ENCODE measurements around the gene ENAM.
A peak's percentile ranks its signal among the peaks of the same experiment; 100 is the strongest.
"Not testable (repeated sequence)": the region's sequence is repeated elsewhere in the genome, so short reads cannot be mapped to it uniquely, and the experiment has no call there.

The ENAM gene

DNA sequence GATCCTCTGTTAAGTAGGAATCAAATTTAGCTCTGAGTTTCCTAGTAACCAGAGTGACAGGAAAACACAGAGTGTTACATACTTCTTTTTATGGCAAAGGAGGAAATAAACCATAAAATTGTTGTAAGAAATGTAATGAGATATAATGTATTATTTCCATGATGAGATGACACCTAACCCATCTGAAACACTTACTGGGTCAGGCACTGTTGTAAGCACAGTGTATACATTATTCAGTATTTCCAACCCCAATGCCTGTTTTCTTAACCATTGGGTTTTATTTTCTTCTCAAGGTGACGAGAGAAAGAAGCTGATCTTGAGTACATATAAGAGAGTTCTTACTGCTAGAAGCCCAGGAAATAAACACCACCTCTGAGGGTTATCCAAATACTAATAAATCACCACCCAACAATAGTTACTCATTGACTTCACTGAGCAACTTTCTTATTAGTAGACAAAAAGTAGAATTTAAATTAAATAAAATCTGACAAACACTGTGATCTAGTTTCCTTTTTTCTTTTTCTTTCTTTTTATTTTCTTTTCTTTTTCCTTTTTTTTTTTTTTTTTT lies 4.2 kb upstream of the ENAM start:
- DNase-seq (ENCODE audit: low read depth in 3 of 3), result no peak

- DNase-seq (ENCODE audit: low read depth in 3 of 3), result no peak
These were observed 924 bp upstream of the ENAM start for GRCh38 chr4:70627620-70628019.

- DNase-seq (ENCODE audit: low read depth in 3 of 3), result no peak
These were observed 1.0 kb downstream of the ENAM start for GRCh38 chr4:70629469-70630090.

DNA sequence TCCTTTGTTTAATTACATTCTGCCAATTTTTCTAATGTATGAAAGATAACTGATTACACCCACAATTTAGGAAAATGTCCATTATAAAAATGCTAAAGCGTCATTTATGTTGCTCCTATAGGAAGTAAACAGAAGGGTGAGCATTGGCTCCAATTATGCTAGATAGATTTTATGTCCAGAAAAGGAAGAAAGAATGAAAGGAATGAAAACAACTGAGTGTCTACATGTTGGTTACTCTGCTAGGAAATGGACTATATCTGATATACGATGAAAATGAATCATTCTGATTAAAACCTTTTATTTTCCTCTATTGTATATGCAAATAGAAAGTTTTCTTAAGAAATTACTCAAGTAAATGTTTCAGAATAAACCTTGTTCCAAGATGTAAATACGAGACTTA lies 1.6 kb downstream of the ENAM start:
- DNase-seq (ENCODE audit: low read depth in 3 of 3), result no peak

DNA sequence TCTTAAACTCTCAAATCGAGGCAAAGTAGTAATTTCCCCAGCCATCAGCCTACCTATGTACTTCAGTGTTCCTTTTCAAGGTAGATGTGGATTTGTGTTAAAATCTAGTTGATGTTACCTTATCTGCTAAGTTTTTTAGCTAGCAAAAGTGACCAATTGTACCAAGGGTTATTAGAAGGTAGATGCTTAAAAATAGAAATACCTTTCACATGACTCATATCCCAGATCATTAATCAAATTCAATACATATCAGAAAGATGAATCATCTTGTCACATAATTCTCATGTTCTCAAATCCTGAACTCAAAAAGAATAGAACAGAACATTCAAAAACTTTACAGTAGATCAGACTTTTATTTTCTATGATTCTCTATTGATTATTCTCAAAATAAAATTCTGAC lies 3.5 kb downstream of the ENAM start:
- DNase-seq (ENCODE audit: low read depth in 3 of 3), result no peak

GRCh38 chr4:70634482-70634881 lies 5.9 kb downstream of the ENAM start:
- DNase-seq (ENCODE audit: low read depth in 3 of 3), result no peak

GRCh38 chr4:70637239-70637913 lies 8.8 kb downstream of the ENAM start:
- no peak for DNase-seq (ENCODE audit: low read depth in 3 of 3)

DNA sequence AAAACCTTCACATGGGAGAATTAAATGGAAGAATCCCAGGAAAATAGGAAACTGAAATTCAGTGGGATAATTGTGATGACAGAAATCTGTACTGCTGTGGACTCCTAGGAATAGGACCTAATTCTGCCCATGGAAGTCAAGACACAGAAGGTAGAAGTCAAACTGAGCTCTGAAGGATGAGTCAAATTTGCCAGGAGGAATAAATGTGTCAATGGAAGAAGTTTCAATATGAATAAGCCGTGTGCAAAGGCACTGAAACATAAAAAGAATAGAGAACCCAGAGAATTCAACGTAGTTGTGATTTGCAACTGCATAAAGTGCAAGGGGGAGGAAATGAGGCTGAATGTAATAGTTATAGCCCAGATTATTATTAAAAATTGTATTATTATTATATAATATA lies 11.6 kb downstream of the ENAM start:
- DNase-seq (ENCODE audit: low read depth in 3 of 3), result no peak

GRCh38 chr4:70650741-70651140 lies 22.2 kb downstream of the ENAM start:
- not testable (repeated sequence) for DNase-seq (ENCODE audit: low read depth in 3 of 3)

DNA sequence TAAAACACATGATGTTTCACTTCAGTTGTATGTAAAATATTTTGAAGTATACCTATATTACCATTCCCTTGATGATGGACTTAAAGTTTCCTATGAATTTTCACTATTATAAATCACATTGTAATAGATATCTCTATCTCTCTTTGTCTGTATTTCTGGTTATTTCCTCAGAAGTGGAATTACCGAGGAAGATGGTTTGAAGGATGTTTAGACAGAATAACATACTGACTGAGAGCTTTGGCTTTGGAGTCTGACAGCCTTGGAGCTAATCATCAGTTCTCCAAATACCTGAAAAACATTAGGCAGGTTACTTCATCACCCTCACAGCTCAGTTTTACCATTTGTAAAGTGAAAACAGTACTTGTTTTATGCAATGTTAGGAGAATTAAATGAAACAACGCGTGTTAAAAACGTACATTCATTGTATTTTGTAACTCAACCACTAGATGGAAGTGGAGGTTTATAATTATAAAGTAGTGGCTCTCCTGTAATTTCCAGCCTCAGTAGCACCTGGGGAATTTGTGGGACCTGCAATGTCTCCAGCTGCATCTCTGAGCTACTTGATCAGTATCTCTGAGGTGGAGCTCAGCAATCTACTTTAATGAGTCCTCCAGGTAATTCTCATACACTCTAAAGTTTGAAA lies 23.4 kb downstream of the ENAM start:
- DNase-seq (ENCODE audit: low read depth in 3 of 3), result no peak

DNA sequence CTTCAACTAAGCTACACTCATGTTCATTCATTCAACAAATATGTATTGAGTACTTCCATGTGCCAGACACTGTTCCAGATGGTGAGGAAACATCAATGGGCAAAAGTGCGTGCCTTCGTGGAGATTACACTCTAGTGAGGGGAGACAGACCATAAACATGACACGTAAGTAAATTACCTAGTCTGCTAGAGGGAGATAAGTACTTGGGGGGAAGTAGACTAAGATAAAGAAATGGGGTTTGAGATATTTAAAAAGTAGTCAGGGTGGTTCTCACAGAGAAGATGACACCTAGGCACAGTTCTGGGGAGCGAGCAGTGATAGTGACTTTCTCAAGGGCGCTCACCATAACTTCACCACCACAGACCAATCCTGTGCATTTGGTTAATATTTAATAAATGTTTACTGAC lies 26.1 kb downstream of the ENAM start:
- no peak for DNase-seq (ENCODE audit: low read depth in 3 of 3)

- DNase-seq (ENCODE audit: low read depth in 3 of 3), result no peak
These were observed 28.8 kb downstream of the ENAM start for GRCh38 chr4:70657326-70657725.

- no peak for DNase-seq (ENCODE audit: low read depth in 3 of 3)
These were observed 29.9 kb downstream of the ENAM start for GRCh38 chr4:70658418-70658817.

DNA sequence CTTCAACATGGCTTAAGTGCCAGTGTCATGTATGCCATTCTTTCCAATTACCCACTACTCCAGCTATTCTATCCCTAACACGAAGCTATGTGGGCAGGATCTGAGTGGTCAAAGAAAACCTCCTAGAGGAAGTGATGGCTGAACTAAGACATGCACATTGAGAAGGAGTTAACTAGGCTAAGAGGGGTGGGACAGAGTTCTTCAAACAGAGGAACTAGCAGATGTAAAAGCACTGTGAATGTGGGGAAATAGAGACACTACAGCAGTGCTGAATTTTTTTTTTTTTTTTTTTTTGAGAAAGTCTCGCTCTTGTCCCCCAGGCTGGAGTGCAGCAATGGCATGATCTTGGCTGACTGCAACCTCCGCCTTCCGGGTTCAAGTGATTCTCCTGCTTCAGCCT lies 31.6 kb downstream of the ENAM start:
- DNase-seq (ENCODE audit: low read depth in 3 of 3), result no peak

DNA sequence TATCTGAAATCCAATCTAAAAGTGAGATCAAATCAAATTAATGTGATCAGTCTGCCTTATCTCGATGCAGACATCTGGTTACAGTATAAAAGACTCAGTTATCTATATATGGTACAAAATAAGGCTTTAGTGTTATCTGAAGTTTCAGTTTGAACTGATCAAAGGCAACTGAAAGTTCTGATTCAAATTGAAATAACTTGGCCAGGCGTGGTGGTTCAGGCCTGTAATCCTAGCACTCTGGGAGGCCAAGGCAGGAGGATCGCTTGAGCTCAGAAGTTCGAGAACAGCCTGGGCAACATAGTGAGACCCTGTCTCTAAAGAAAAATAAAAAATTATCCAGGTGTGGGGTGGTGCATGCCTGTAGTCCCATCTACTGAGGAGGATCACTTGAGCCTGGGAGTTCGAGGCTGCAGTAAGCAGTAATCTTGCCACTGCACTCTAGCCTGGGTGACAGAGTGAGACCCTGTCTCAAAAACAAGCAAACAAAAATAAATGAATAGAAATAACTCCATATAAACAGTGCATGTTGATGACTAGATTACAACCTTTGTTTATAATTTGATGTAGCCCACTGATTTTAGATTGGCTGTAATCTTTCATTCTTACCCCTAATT lies 32.9 kb downstream of the ENAM start:
- DNase-seq (ENCODE audit: low read depth in 3 of 3), result peak in 1 of 3 donors; percentile 2

GRCh38 chr4:70666369-70666768 lies 37.8 kb downstream of the ENAM start, which contains the start of gene JCHAIN:
Gene JCHAIN (minus strand): TSS chr4:70666508. CDS start chr4:70666490, 18 bp downstream.
- no peak for DNase-seq (ENCODE audit: low read depth in 3 of 3)

DNA sequence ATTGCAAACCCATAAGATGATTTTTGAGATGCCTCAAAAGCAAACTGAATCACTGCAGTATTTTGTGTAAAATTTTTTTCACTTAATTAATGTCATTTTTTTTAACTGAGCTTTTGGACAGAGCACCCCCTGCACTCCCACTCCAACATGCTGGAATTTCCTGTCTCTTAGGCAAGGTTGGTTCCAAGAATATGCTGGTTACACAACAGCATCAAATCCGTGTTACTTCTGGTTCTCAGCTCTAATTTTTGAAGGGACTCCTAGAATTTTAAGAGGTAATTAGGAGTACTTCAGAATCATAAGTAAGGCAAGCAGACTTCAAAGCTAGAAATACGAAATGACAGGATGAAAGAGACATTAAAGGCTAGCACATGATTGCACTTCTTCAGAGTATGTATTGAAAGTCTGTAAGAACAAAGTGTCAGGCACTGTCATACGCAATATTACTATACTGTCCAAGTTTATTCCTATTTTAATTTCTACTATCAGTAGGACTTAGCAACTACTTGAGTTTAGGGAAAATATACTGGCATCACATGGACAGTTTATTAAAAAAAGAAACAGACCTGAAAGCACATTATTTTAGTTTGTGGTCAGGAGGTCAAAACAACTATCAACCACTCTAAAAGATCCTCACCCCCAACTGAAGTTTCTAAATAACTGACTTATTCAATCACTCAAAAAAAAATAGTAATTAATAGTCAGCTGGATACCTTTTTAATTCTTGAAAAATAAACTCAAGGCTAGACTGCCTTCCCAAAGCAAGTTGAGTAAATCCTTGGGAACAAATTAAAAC lies 39.4 kb downstream of the ENAM start:
- no peak for DNase-seq (ENCODE audit: low read depth in 3 of 3)

- DNase-seq (ENCODE audit: low read depth in 3 of 3), result no peak
These were observed 41.9 kb downstream of the ENAM start for GRCh38 chr4:70670332-70671014.

DNA sequence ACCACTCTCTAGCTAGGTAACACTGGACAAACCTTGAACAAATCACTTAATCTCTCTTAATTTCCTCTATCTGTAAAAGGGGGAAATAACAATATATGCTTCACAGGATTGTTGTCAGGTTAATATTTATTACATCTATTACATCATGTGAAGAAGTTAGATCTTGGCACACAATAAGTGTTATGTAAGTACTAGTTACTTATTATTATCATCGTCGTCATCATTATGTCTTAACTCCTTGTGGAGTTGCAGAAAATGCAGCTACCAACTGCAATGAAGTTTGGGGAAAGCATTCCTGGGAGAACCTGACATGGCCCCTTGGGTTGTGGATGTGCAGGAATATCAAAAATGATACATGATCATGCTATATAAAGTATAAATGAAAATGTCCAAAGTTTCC lies 42.5 kb downstream of the ENAM start:
- no peak for DNase-seq (ENCODE audit: low read depth in 3 of 3)

- DNase-seq (ENCODE audit: low read depth in 3 of 3), result no peak
These were observed 45.6 kb downstream of the ENAM start for GRCh38 chr4:70674191-70674590.

GRCh38 chr4:70674731-70675130 lies 46.2 kb downstream of the ENAM start:
- no peak for DNase-seq (ENCODE audit: low read depth in 3 of 3)

Data from stimulated activated CD4-positive, alpha-beta T cell treated with anti-CD3 and anti-CD28 coated beads, TNF-alpha, amount 100 ng/mL, for 48 hours (primary cell).